ENCODE results near the gene SUCLA2.
A peak's percentile ranks its signal among the peaks of the same experiment; 100 is the strongest.
"Not testable (repeated sequence)": the region's sequence is repeated elsewhere in the genome, so short reads cannot be mapped to it uniquely, and the experiment has no call there.

The SUCLA2 gene

DNA sequence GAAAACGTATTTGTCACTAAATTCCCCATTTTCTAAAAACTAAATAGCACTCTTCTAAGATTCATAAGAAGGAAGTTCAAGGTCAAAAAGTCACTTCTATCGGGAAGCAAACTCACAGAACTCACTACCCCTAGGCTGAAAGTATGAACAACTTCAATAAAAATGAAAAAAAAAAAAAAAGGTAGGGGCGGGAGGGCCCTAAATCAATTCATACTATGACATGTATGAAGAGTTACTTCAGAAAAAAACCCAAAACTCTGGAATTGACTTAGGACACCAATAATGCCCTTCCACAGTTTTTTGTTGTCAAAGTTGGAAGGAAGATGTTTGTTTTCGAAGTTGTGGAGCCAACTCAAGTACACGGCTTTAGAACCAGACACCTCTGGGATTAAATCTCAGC, 1.1 kb downstream of the SUCLA2 start:
- FAIRE-seq (no peak), DNase-seq (ENCODE audit: extremely low spot score, insufficient read length, low read depth) (no peak)

DNA sequence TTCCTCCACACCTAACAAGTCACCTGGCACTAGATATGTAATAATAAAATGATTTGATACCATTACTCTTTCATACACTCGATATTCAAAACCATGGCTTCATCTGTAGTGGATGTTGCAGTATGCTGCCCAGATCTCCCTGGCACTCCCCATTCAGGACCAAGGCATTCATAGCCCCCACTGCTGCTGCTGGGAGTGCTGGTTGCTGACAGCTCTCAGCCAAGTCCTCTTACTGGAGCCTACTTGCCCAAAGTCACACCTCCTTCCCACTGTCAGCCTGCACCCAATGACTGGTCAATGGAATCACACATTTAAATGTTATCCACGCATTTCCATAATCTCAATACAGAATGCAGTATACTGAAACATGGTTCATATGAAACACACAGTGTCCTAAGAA, 3.7 kb downstream of the SUCLA2 start:
- DNase-seq (ENCODE audit: extremely low spot score, insufficient read length, low read depth): no peak
- FAIRE-seq: no peak

DNA sequence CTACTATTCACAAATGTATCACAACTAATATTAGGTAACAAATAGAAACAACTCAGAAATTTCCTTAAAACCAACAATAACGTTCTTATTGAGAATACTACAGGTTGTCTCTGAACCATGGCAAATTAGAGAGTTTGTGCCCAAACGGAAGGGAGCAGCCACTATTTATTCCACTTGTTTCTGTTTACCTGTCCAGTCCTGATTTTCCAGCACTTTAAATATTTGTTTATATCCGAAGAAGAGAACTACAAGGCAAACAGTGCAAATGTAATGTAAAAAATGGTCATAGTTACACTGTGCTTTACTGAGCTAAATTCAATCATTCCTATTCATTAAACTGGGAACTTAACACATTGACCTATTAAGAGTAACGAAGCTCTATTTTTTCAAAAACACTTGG, 9.2 kb downstream of the SUCLA2 start:
- DNase-seq (ENCODE audit: extremely low spot score, insufficient read length, low read depth) (no peak), FAIRE-seq (no peak)

GRCh38 chr13:47990920-47991466, 10.1 kb downstream of the SUCLA2 start:
- DNase-seq (ENCODE audit: extremely low spot score, insufficient read length, low read depth) (no peak), FAIRE-seq (no peak)

DNA sequence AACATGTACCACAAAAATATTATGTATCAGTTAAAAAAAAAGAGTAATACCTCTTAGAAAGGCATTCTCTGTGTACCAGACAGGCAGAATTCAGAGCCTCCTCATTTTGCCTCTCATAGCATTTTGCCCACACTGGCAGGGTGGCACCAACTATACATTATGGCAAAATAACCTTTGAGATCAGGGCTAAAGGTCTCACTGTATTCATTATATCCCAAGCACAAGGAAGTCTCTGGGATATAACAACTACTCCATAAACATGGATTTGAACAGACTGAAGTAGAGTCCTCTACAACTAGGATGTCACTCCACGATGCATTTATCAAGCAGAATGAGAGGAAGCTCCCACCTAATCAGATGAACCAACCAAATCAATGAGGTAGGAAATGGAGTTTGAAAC, 10.6 kb downstream of the SUCLA2 start:
- no peak for FAIRE-seq
- no peak for DNase-seq (ENCODE audit: extremely low spot score, insufficient read length, low read depth)

- DNase-seq (ENCODE audit: extremely low spot score, insufficient read length, low read depth): no peak
- FAIRE-seq: no peak
These were observed 18.0 kb downstream of the SUCLA2 start for GRCh38 chr13:47983070-47983469.

- no peak for DNase-seq (ENCODE audit: extremely low spot score, insufficient read length, low read depth)
- FAIRE-seq: no peak
These were observed 24.7 kb downstream of the SUCLA2 start for GRCh38 chr13:47976325-47976724.

- FAIRE-seq: no peak
- no peak for DNase-seq (ENCODE audit: extremely low spot score, insufficient read length, low read depth)
These were observed 36.2 kb downstream of the SUCLA2 start for GRCh38 chr13:47964863-47965262.

DNA sequence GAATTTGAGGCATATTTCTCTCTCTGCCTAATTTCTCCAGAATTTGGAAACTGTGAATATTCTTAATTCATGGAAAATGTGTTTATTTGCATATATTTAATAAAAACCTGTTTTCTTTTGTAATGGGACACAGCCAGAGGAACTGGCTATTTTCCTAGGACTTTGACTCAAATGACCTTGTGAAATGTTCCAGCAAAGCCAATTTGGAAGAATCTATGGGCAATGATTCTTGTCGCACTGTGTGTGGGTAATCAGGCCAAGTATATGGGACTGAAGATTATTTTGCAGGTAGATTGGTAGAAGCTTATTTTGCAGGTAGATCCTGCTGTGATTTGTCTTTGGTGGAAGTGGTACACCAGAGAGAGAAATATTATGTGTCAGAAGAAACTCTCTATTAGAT, 38.8 kb downstream of the SUCLA2 start:
- no peak for DNase-seq (ENCODE audit: extremely low spot score, insufficient read length, low read depth)
- FAIRE-seq: no peak

DNA sequence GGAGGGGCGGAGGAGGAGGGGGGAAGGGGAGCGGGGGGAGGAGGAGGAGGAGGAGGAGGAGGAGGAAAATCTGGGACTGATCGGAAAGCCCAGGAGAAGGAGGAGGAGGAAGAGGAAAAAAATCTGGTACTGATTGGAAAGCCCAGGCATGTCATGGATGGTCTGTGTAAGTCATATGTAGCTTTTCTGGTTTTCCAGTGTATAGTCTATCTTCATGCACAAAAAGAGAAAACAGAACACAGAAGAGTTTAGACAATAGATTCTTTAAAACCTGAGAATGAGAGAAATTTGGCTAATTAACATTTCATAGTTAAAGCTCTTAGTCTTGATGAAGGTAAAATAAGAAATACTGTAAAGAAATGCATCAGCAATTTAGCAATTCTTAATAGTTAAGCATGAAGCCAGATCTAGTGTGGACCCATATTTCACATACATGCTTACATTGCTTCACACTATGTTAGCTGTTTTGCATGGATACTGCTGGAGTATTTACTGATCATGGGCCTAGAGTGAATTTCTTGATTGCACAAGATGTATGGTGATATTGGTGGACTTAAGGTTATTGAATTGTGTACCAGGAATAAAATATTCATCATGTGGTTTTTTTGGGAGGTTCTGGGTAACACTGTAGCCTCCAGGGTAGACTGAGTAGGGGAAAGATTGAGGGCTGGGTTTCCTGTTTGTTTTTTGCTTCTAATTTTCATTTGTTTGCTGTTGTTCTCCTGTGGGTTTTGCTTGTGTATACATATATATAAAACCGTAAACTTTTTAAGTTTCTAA, 41.4 kb downstream of the SUCLA2 start:
- FAIRE-seq (no peak), DNase-seq (ENCODE audit: extremely low spot score, insufficient read length, low read depth) (no peak)

GRCh38 chr13:47957073-47957472, 44.0 kb downstream of the SUCLA2 start:
- DNase-seq (ENCODE audit: extremely low spot score, insufficient read length, low read depth) (no peak), FAIRE-seq (no peak)

DNA sequence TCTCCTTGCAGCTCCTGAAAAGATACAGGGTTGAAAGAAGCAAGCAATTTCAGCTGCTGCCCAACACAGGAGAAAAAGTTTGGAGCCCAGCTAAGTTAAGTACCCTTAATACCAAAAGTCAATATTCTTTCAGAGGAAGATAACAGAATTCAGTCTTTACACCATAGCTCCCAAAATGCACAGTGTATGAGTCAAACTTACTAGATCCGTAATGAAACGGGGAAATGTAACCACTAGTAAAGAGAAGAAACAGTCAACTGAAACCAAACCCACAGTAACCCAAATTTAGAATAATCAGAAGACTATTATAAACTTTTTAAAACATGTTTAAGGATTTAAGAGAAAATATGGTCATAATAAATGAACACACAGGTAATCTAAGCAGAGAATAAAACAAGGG, 45.2 kb downstream of the SUCLA2 start:
- FAIRE-seq (no peak), DNase-seq (ENCODE audit: extremely low spot score, insufficient read length, low read depth) (no peak)

DNA sequence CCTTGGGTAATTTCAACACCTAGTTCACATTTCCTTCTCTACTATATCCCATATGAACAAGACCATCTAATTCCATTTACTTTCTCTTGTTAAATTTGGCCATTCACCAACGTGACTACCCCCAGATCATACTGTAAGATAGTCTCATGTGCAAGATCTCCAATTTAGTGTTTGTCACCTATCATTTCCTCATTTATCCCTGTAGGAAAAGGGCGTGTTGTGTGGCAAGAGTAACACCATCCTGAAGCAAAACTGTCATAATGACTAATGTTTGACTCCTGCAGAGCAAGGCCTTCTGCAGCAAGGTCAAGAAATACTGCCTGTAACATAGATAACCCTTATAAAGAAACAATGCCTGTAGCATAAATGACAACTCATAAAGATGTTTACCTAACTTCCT, 51.3 kb downstream of the SUCLA2 start:
- DNase-seq (ENCODE audit: extremely low spot score, insufficient read length, low read depth) (no peak), FAIRE-seq (no peak)

- DNase-seq (ENCODE audit: extremely low spot score, insufficient read length, low read depth): no peak
- FAIRE-seq: no peak
These were observed 55.3 kb downstream of the SUCLA2 start for GRCh38 chr13:47945738-47946137.

GRCh38 chr13:47945146-47945545, 55.9 kb downstream of the SUCLA2 start:
- DNase-seq (ENCODE audit: extremely low spot score, insufficient read length, low read depth); FAIRE-seq: not testable (repeated sequence)

DNA sequence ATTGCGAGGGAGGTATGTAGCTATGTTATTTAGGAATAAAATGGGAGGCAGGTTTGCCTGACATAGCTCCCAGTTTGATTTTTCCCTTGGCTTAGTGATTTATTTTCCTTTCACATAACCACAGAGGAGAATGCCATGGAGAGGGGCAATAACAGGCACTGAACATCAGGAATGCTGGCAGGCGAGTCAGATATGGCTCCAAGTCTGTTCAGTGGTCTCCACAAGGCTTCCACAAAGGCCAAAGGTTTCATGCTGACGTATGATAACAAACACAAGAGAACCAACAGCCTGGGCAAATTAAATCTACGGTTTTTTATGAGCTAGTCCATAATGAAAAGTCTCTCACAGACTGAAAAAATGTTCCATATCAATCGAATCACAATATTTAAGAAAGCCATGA, 66.7 kb downstream of the SUCLA2 start:
- DNase-seq (ENCODE audit: extremely low spot score, insufficient read length, low read depth) (no peak), FAIRE-seq (no peak)

GRCh38 chr13:47932950-47933923, 67.8 kb downstream of the SUCLA2 start:
- FAIRE-seq (peak; percentile 57), DNase-seq (ENCODE audit: extremely low spot score, insufficient read length, low read depth) (no peak)

GRCh38 chr13:47930649-47931165, 70.4 kb downstream of the SUCLA2 start:
- no peak for FAIRE-seq

GRCh38 chr13:47929156-47929555, 71.9 kb downstream of the SUCLA2 start:
- FAIRE-seq (no peak), DNase-seq (ENCODE audit: extremely low spot score, insufficient read length, low read depth) (no peak)

More at GRCh38 chr13:47930649-47931165, 70.4 kb downstream of the SUCLA2 start:
- DNase-seq (ENCODE audit: extremely low spot score, insufficient read length, low read depth): no peak

- no peak for FAIRE-seq
- DNase-seq (ENCODE audit: extremely low spot score, insufficient read length, low read depth): no peak
These were observed 84.0 kb downstream of the SUCLA2 start for GRCh38 chr13:47917022-47917574.

All from GM18507 (cell line).